OCI-LY7 (cell line): ENCODE measurements around the gene USP24.

Experiments
- CTCF ChIP-seq: fragments of 200-600 bp; sonication (generic); conservative IDR thresholded peaks from 2 replicates; pipeline ENCODE4 v1.5.1; 2014; ENCODE audit warnings: mild to moderate bottlenecking, antibody characterized with exemption, low read length, moderate library complexity, mixed read lengths
- EZH2phosphoT487 ChIP-seq: fragments of 200-600 bp; sonication (generic); IDR thresholded peaks from 2 replicates; pipeline ENCODE4 v1.6.1; 2018; ENCODE audit warnings: low read depth, borderline replicate concordance, mild to moderate bottlenecking, mixed run types, antibody characterized with exemption, low read length, moderate library complexity, mixed read lengths

DNA sequence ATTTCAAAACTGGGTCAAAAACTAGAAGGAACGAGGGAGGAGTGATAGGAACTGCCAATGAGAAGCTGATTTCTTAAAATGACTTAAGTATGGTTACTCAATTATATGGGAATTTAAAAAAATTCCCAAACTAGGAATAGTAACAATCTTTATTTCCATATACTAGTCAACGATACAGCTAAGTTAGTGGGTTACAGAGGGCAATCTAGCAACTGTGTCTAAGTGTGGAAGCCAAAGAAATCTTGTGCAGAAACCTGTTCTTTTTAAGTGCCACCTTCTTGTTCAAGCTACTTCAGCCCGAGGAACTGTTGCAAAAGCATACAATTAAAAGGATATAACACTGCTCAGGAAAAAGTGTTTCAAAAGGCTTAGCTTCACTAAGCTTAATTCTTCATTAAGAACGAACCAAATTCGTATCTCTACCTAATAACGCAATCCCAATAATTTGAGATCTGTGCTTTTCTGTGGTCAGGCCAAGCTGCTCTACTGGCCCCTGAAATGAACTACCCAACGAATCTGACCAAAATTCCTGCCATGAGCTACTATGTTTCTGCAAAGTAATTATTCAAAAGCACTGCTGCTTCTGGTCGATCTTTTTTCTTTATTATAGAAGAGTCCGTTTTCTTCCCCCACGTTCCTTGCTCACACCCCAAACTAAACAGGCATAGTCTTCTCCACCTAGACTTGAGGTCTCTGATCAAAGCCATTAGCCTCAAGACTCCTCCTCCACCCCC, 1.8 kb downstream of the USP24 start:
- TF ChIP-seq CTCF: no peak
- no peak for TF ChIP-seq EZH2phosphoT487
